Measurements from ENCODE around the gene ANKMY1.

DNA sequence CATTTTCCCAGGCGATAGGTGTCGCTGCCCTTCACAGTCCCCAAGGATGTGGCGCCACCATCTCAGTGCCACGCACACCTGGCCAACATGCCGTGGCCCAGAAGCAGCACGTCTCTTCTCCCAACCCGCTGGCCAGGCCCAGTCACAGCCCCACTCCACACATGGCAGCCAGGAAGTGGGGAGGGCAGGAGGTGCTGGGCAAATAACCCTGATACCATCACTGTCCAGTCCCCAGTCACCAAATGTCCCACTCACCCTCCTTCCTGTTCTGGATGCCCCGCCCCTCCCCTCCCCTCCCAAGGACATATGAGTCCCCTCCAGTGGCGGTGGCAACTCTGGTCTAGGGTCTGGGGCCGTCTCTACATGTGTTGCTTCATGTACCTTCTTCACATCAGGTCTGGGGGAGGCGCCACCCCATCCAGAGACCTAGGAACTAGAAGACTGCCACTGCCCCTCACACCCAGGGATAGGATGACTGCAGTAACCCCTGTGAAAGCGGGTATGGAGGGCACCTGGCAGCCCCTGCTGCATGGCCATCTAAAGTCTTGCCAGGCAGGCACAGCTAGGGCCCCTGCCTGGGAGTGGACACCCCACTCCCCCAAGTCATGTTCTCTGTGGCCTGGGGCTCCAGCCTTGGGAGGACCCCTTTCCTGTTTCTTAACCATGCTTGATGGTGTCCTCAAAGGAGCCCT is 21.4 kb upstream of the ANKMY1 start:
- TF ChIP-seq ZFP3 (CRISPR knock-in tag; IDR thresholded peaks at IDR 0.05) (no peak), CSRNP3 (CRISPR knock-in tag; IDR thresholded peaks at IDR 0.05) (no peak), ZNF8 (CRISPR knock-in tag; IDR thresholded peaks at IDR 0.05) (no peak), ESRRG (CRISPR knock-in tag; IDR thresholded peaks at IDR 0.05) (no peak), ZNF70 (CRISPR knock-in tag; IDR thresholded peaks at IDR 0.05) (no peak), ZC3H10 (CRISPR knock-in tag; IDR thresholded peaks at IDR 0.05) (no peak), BACH2 (CRISPR knock-in tag; IDR thresholded peaks at IDR 0.05; ENCODE audit: borderline replicate concordance) (no peak), CSDC2 (CRISPR knock-in tag; IDR thresholded peaks at IDR 0.05) (no peak)
- TF ChIP-seq, protein P1, sequence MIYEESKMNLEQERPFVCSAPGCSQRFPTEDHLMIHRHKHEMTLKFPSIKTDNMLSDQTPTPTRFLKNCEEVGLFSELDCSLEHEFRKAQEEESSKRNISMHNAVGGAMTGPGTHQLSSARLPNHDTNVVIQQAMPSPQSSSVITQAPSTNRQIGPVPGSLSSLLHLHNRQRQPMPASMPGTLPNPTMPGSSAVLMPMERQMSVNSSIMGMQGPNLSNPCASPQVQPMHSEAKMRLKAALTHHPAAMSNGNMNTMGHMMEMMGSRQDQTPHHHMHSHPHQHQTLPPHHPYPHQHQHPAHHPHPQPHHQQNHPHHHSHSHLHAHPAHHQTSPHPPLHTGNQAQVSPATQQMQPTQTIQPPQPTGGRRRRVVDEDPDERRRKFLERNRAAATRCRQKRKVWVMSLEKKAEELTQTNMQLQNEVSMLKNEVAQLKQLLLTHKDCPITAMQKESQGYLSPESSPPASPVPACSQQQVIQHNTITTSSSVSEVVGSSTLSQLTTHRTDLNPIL (CRISPR knock-in tag; IDR thresholded peaks at IDR 0.05; ENCODE audit: low read depth): no peak
- TF ChIP-seq, protein P2, sequence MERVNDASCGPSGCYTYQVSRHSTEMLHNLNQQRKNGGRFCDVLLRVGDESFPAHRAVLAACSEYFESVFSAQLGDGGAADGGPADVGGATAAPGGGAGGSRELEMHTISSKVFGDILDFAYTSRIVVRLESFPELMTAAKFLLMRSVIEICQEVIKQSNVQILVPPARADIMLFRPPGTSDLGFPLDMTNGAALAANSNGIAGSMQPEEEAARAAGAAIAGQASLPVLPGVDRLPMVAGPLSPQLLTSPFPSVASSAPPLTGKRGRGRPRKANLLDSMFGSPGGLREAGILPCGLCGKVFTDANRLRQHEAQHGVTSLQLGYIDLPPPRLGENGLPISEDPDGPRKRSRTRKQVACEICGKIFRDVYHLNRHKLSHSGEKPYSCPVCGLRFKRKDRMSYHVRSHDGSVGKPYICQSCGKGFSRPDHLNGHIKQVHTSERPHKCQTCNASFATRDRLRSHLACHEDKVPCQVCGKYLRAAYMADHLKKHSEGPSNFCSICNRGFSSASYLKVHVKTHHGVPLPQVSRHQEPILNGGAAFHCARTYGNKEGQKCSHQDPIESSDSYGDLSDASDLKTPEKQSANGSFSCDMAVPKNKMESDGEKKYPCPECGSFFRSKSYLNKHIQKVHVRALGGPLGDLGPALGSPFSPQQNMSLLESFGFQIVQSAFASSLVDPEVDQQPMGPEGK (CRISPR knock-in tag; IDR thresholded peaks at IDR 0.05; ENCODE audit: borderline replicate concordance): no peak
